ENCODE data around the gene ATG2A.

- no peak for TF ChIP-seq RAD21 (IDR thresholded peaks at IDR 0.05; ENCODE audit: low read depth)
- TF ChIP-seq USF1 (IDR thresholded peaks at IDR 0.05) = no peak
- no peak for TF ChIP-seq MAX (IDR thresholded peaks at IDR 0.05)
- no peak for TF ChIP-seq REST (IDR thresholded peaks at IDR 0.05; ENCODE audit: low read depth)
- no peak for TF ChIP-seq TAF1 (IDR thresholded peaks at IDR 0.05; ENCODE audit: low read depth)
Measured at GRCh38 chr11:64858467-64859263, 58.3 kb downstream of the ATG2A start.

Measured in Ishikawa (cell line).